GM10266 (cell line): Measurements from ENCODE around the gene KRT26.
"Not testable (repeated sequence)": the region's sequence is repeated elsewhere in the genome, so short reads cannot be mapped to it uniquely, and the experiment has no call there.

Experiments
- DNase-seq: peaks from one replicate; pipeline ENCODE4 v3.0.0; 2012; ENCODE audit errors: extremely low spot score
- CTCF ChIP-seq: IDR thresholded peaks from 2 replicates; pipeline ENCODE4 v1.5.1; 2012; ENCODE audit warnings: mild to moderate bottlenecking, low read depth; ENCODE audit not compliant: control insufficient read depth, insufficient read depth; ENCODE audit errors: missing control alignments

KRT26 gene

DNA sequence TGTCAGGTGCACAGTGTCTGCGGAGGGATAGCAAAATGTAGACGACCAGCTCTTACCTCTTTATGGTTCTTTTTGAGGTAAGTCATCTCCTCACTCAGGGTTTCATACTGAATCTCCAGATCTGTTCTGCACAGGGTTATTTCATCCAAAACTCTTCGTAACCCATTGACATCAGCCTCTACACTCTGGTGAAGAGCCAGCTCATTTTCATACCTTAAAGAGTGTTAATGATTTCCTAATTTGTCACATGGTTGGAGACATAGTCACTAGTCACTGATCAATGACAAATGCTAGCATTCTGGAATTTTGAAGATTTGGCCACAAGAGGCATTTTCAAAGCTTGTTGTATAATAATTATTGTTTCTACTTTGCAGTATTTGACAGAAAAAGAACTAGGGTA, 18.2 kb downstream of the KRT26 start:
- no peak for DNase-seq
- no peak for TF ChIP-seq CTCF

DNA sequence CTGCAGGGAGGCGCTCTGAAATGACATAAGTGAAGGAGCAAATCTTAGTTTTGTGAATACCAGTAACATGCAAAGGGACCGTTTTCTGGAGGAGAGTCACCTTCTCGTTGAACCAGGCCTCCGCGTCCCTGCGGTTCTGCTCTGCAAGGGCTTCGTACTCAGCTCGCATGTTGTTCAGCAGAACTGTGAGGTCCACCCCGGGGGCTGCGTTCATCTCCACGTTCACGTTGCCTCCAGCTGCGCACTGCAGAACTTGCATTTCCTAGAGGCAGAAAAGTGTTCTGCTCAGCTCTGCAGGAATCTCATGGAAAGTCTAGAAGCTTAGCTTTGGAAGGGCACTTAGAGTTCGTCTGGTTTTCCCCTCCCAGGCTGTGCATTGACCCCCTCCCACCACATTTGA, 20.9 kb downstream of the KRT26 start:
- no peak for DNase-seq
- no peak for TF ChIP-seq CTCF

DNA sequence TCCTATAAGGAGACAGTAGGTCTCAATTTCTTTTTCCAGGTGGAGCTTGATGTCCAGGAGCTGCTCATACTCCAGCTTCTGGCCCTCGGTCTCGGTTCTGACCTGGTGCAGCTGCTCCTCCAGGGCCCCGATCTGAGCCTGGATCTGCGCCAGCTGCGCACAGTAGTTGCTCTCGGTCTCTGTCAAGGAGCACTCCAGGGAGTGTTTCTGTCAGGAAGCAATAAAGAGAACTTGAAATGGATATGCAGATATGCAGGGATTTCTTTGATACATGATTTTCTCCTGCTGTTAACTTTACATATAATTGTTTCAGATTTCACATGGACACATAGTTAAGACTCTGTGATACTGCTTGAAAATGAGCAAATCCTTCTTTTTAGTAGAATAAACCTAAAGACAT, 21.6 kb downstream of the KRT26 start:
- TF ChIP-seq CTCF: no peak

DNA sequence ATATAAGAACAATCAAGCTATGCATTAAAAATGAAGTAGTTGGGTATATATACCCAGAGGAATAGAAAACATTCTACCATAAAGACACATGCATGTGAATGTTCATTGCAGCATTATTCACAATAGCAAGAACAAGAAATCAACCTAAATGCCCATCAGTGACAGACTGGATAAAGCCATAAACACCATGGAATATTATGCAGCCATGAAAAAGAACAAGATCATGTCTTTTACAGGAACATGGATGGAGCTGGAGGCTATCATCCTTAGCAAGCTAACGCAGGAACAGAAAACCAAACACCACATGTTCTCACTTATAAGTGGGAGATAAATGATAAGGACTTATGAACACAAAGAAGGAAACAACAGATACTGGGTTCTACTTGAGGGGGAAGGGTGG, 23.3 kb downstream of the KRT26 start:
- not testable (repeated sequence) for DNase-seq

More for the DNA sequence above, 21.6 kb downstream of the KRT26 start:
- DNase-seq: no peak

GRCh38 chr17:40738553-40738952, 33.4 kb downstream of the KRT26 start:
- TF ChIP-seq CTCF: no peak
- no peak for DNase-seq

DNA sequence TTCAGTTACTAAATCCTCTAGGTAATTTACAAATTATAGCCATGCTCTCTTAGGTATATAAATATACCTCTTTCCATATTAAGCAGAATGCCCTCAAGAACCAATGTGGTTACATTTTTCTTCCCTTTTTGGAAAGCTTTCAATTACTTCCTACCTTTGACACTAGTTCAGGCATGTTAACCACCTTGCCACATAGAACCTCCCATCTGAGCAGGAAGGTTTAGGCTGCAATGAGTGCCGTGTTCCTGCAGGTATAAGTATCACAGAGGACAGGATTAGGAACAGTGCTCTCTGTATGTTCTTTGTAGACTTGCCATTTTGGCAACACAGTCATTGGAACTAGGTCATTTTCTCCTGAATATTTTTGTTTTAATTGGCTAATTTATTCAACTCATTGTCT, 37.0 kb downstream of the KRT26 start:
- no peak for TF ChIP-seq CTCF
- DNase-seq: no peak

DNA sequence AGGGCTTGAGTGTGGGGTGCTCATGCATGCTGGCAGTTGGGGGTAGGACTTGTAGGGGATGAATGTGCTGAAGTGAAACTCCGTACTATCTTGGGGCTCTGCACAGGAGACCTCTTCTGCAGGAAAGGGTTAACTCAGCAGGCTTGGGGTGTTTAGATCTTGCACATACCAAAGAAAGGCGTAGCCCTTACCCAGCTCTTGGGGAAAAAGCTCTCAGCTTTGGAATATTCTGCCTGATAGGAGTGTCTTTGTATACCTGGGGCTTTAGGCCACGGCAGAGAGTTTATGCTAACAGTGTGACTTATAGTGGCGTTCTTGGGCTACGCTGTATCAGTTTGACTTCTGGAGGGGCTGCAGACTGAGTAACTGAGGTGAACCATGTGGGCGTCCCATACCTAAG, 38.0 kb downstream of the KRT26 start:
- no peak for DNase-seq
- no peak for TF ChIP-seq CTCF

DNA sequence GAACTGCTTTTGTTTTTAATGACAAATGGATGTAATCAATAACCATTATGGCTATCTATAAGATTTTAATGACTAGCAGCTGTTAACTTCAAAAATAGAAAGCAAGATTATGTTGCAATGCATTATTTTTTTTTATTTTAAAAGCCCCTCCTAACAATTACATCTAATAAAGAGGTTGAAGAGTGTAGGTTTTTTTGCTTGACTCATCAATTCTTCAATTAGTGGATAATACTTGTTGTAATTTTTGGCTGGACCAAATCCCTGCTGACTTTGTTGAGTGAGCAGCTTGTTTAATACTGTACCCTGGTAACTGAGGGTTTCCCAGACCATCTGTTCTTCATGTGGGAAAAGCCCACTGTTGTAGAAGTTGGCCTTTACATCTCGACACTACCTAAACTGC, 41.0 kb downstream of the KRT26 start:
- no peak for TF ChIP-seq CTCF
- no peak for DNase-seq
